ENCODE results near the gene DCTN1.
A peak's percentile ranks its signal among the peaks of the same experiment; 100 is the strongest.
"Not testable (repeated sequence)": the region's sequence is repeated elsewhere in the genome, so short reads cannot be mapped to it uniquely, and the experiment has no call there.

The DCTN1 gene

GRCh38 chr2:74372674-74373073 is 7.4 kb downstream of the DCTN1 start:
- no peak for DNase-seq (ENCODE audit: low read depth in 2 of 2, low spot score in 1 of 2)

- DNase-seq (ENCODE audit: low read depth in 2 of 2, low spot score in 1 of 2): no peak
Observed at GRCh38 chr2:74371421-74371820, 8.7 kb downstream of the DCTN1 start.

- DNase-seq (ENCODE audit: low read depth in 2 of 2, low spot score in 1 of 2): no peak
Observed at GRCh38 chr2:74369976-74370375, 10.1 kb downstream of the DCTN1 start.

- no peak for DNase-seq (ENCODE audit: low read depth in 2 of 2, low spot score in 1 of 2)
Observed at GRCh38 chr2:74368499-74368898, 11.6 kb downstream of the DCTN1 start.

- DNase-seq (ENCODE audit: low read depth in 2 of 2, low spot score in 1 of 2): no peak
Observed at GRCh38 chr2:74367789-74368188, 12.3 kb downstream of the DCTN1 start.

GRCh38 chr2:74366036-74366435 is 14.1 kb downstream of the DCTN1 start:
- no peak for DNase-seq (ENCODE audit: low read depth in 2 of 2, low spot score in 1 of 2)

GRCh38 chr2:74364533-74365505 is 15.3 kb downstream of the DCTN1 start:
- DNase-seq (ENCODE audit: low read depth in 2 of 2, low spot score in 1 of 2): no peak

GRCh38 chr2:74361327-74361726 is 18.8 kb downstream of the DCTN1 start:
- DNase-seq (ENCODE audit: low read depth in 2 of 2, low spot score in 1 of 2): no peak

- no peak for DNase-seq (ENCODE audit: low read depth in 2 of 2, low spot score in 1 of 2)
Observed at GRCh38 chr2:74357627-74358026, 22.5 kb downstream of the DCTN1 start.

GRCh38 chr2:74349889-74350288 is 30.2 kb downstream of the DCTN1 start:
- DNase-seq (ENCODE audit: low read depth in 2 of 2, low spot score in 1 of 2): no peak

GRCh38 chr2:74347742-74348141 is 32.4 kb downstream of the DCTN1 start:
- no peak for DNase-seq (ENCODE audit: low read depth in 2 of 2, low spot score in 1 of 2)

GRCh38 chr2:74347303-74347702 is 32.8 kb downstream of the DCTN1 start:
- DNase-seq (ENCODE audit: low read depth in 2 of 2, low spot score in 1 of 2): no peak

- DNase-seq (ENCODE audit: low read depth in 2 of 2, low spot score in 1 of 2): no peak
Observed at GRCh38 chr2:74345272-74345943, 34.7 kb downstream of the DCTN1 start.

GRCh38 chr2:74343316-74343715 is 36.8 kb downstream of the DCTN1 start, which contains the start of gene SLC4A5:
Gene SLC4A5, minus strand, starts transcription at chr2:74343416. Its CDS starts 28,393 bp downstream, at chr2:74315023.
- DNase-seq (ENCODE audit: low read depth in 2 of 2, low spot score in 1 of 2): no peak

GRCh38 chr2:74336227-74336626 is 43.9 kb downstream of the DCTN1 start:
- DNase-seq (ENCODE audit: low read depth in 2 of 2, low spot score in 1 of 2): not testable (repeated sequence)

- DNase-seq (ENCODE audit: low read depth in 2 of 2, low spot score in 1 of 2): peak; percentile 38 to 61
Observed at GRCh38 chr2:74334931-74335333, 45.2 kb downstream of the DCTN1 start.

- DNase-seq (ENCODE audit: low read depth in 2 of 2, low spot score in 1 of 2): no peak
Observed at GRCh38 chr2:74333896-74334586, 46.1 kb downstream of the DCTN1 start.

GRCh38 chr2:74333175-74333574 is 46.9 kb downstream of the DCTN1 start:
- no peak for DNase-seq (ENCODE audit: low read depth in 2 of 2, low spot score in 1 of 2)

- no peak for DNase-seq (ENCODE audit: low read depth in 2 of 2, low spot score in 1 of 2)
Observed at GRCh38 chr2:74332550-74333174, 47.4 kb downstream of the DCTN1 start.

GRCh38 chr2:74328573-74328972 is 51.5 kb downstream of the DCTN1 start:
- no peak for DNase-seq (ENCODE audit: low read depth in 2 of 2, low spot score in 1 of 2)

- no peak for DNase-seq (ENCODE audit: low read depth in 2 of 2, low spot score in 1 of 2)
Observed at GRCh38 chr2:74328074-74328473, 52.0 kb downstream of the DCTN1 start.

All from stimulated activated CD8-positive, alpha-beta memory T cell treated with anti-CD3 and anti-CD28 coated beads, Interleukin-4, amount 100 ng/mL, for 1 hour (primary cell).